ENCODE data around the gene STX18. TPM values are rescaled to one million over a fixed set of nuclear protein-coding genes. Genes with fewer than 3 reads are reported as not detected.

The STX18 gene
- total and polyA plus RNA-seq, 2 of the 13 experiments (the other 11 are each of a cell fraction or from before 2014, with no cell fraction given): 23.9 to 37.1 TPM

DNA sequence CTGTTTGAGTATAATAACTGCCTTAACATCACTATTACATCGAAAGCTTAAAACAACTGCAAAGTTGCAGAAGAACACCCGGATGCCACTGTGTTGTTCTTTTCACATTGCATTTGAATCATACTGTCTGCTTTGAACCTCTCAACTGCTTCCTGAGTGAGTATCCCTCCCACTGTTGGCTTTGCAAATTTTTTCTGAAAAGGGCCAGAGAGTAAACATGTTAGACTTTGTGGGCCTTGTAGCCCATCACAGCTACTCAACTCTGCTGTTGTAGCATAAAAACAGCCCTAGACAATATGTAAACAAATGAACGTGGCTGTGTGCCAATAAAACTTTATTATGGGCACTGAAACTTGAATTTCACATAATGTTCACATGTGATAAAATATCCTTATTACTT, 78.9 kb downstream of the STX18 start (continued):
- TF ChIP-seq ZIK1 (CRISPR knock-in tag; IDR thresholded peaks at IDR 0.05; ENCODE audit: borderline replicate concordance, low read depth): no peak
- no peak for TF ChIP-seq EHMT2 (IDR thresholded peaks at IDR 0.05; ENCODE audit: borderline replicate concordance, low read depth, low read length)
- no peak for TF ChIP-seq ZNF230 (CRISPR knock-in tag; IDR thresholded peaks at IDR 0.05)
- TF ChIP-seq NBN (conservative IDR thresholded peaks at IDR 0.05): no peak
- peak; percentile 18; the same call in 1 of the 2 replicates for TF ChIP-seq CEBPG (CRISPR knock-in tag; IDR thresholded peaks at IDR 0.05)
- TF ChIP-seq ZNF570 (CRISPR knock-in tag; IDR thresholded peaks at IDR 0.05; ENCODE audit: borderline replicate concordance): no peak
- TF ChIP-seq ISL2 (CRISPR knock-in tag; IDR thresholded peaks at IDR 0.05): no peak
- no peak for TF ChIP-seq CENPX (CRISPR knock-in tag; IDR thresholded peaks at IDR 0.05)
- TF ChIP-seq ZSCAN20 (CRISPR knock-in tag; IDR thresholded peaks at IDR 0.05; ENCODE audit: borderline replicate concordance): no peak
- no peak for TF ChIP-seq SCMH1 (CRISPR knock-in tag; IDR thresholded peaks at IDR 0.05; ENCODE audit: borderline replicate concordance)
- TF ChIP-seq PLRG1 (conservative IDR thresholded peaks at IDR 0.05): no peak
- peak; percentile 43; the same call in 1 of the 2 replicates for TF ChIP-seq HMG20A (CRISPR knock-in tag; IDR thresholded peaks at IDR 0.05; ENCODE audit: borderline replicate concordance)
- TF ChIP-seq ZNF788 (CRISPR knock-in tag; IDR thresholded peaks at IDR 0.05; ENCODE audit: borderline replicate concordance): no peak
- no peak for TF ChIP-seq HMGA1 (CRISPR knock-in tag; conservative IDR thresholded peaks at IDR 0.05)
- TF ChIP-seq, protein P1, sequence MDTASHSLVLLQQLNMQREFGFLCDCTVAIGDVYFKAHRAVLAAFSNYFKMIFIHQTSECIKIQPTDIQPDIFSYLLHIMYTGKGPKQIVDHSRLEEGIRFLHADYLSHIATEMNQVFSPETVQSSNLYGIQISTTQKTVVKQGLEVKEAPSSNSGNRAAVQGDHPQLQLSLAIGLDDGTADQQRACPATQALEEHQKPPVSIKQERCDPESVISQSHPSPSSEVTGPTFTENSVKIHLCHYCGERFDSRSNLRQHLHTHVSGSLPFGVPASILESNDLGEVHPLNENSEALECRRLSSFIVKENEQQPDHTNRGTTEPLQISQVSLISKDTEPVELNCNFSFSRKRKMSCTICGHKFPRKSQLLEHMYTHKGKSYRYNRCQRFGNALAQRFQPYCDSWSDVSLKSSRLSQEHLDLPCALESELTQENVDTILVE (CRISPR knock-in tag; IDR thresholded peaks at IDR 0.05): 0 out of 2 replicates have a peak, but pooled peaks have one; percentile 17
- TF ChIP-seq, protein P2, sequence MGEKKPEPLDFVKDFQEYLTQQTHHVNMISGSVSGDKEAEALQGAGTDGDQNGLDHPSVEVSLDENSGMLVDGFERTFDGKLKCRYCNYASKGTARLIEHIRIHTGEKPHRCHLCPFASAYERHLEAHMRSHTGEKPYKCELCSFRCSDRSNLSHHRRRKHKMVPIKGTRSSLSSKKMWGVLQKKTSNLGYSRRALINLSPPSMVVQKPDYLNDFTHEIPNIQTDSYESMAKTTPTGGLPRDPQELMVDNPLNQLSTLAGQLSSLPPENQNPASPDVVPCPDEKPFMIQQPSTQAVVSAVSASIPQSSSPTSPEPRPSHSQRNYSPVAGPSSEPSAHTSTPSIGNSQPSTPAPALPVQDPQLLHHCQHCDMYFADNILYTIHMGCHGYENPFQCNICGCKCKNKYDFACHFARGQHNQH (CRISPR knock-in tag; IDR thresholded peaks at IDR 0.05): peak; percentile 53; the same call in 1 of the 2 replicates
- TF ChIP-seq NFKBIZ (CRISPR knock-in tag; IDR thresholded peaks at IDR 0.05): no peak
- TF ChIP-seq FOXP1 (IDR thresholded peaks at IDR 0.05): no peak
- TF ChIP-seq FOXP1 (CRISPR knock-in tag; IDR thresholded peaks at IDR 0.05): peak; percentile 91
- TF ChIP-seq, protein P3, sequence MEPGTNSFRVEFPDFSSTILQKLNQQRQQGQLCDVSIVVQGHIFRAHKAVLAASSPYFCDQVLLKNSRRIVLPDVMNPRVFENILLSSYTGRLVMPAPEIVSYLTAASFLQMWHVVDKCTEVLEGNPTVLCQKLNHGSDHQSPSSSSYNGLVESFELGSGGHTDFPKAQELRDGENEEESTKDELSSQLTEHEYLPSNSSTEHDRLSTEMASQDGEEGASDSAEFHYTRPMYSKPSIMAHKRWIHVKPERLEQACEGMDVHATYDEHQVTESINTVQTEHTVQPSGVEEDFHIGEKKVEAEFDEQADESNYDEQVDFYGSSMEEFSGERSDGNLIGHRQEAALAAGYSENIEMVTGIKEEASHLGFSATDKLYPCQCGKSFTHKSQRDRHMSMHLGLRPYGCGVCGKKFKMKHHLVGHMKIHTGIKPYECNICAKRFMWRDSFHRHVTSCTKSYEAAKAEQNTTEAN (CRISPR knock-in tag; conservative IDR thresholded peaks at IDR 0.05): 0 out of 2 replicates have a peak, but pooled peaks have one; percentile 45
- TF ChIP-seq ARHGAP35 (CRISPR knock-in tag; IDR thresholded peaks at IDR 0.05; ENCODE audit: borderline replicate concordance): no peak
- TF ChIP-seq ISX (CRISPR knock-in tag; conservative IDR thresholded peaks at IDR 0.05): no peak
- TF ChIP-seq ZSCAN29 (CRISPR knock-in tag; conservative IDR thresholded peaks at IDR 0.05): 0 out of 2 replicates have a peak, but pooled peaks have one; percentile 15
- no peak for TF ChIP-seq U2AF2 (IDR thresholded peaks at IDR 0.05; ENCODE audit: low read depth, low read length)
- TF ChIP-seq ZNF329 (CRISPR knock-in tag; IDR thresholded peaks at IDR 0.05; ENCODE audit: low read depth): no peak
- no peak for TF ChIP-seq ZSCAN30 (CRISPR knock-in tag; IDR thresholded peaks at IDR 0.05)
- TF ChIP-seq FOXC1 (CRISPR knock-in tag; IDR thresholded peaks at IDR 0.05; ENCODE audit: borderline replicate concordance): no peak
- TF ChIP-seq FOXA1 (IDR thresholded peaks at IDR 0.05): no peak
- peak; percentile 76 for TF ChIP-seq FOXA1 (CRISPR knock-in tag; IDR thresholded peaks at IDR 0.05)
- no peak for TF ChIP-seq MED13 (CRISPR knock-in tag; IDR thresholded peaks at IDR 0.05)
- TF ChIP-seq, protein P4, sequence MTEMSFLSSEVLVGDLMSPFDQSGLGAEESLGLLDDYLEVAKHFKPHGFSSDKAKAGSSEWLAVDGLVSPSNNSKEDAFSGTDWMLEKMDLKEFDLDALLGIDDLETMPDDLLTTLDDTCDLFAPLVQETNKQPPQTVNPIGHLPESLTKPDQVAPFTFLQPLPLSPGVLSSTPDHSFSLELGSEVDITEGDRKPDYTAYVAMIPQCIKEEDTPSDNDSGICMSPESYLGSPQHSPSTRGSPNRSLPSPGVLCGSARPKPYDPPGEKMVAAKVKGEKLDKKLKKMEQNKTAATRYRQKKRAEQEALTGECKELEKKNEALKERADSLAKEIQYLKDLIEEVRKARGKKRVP (CRISPR knock-in tag; IDR thresholded peaks at IDR 0.05): no peak
- TF ChIP-seq ZNF317 (CRISPR knock-in tag; IDR thresholded peaks at IDR 0.05): no peak

Data from HepG2 (cell line).